Esophagus muscularis mucosa (tissue), 4 donors: Measurements from ENCODE around the gene ECPAS. TPM values are rescaled to one million over a fixed set of nuclear protein-coding genes. Genes with fewer than 3 reads are reported as not detected.

Experiments
- DNase-seq: peaks from one replicate; pipeline ENCODE4 v3.0.0-alpha.2; 2017; ENCODE audit errors: extremely low spot score
- H3K27ac ChIP-seq, 4 donors: fragments of 200-600 bp; sonication (generic); replicated peaks in 1 of 4; 1 replicate in 3 of 4; 2 replicates in 1 of 4; pipeline ENCODE4 v1.5.1; 2016 to 2019; ENCODE audit warnings: mild to moderate bottlenecking in 1 of 4
- H3K27me3 ChIP-seq, 4 donors: fragments of 200-600 bp; sonication (generic); one replicate each; pipeline versions ENCODE4 v1.5.1 to v1.6.0; 2016 to 2019
- H3K36me3 ChIP-seq, 4 donors: fragments of 200-600 bp; sonication (generic); one replicate each; pipeline ENCODE4 v1.5.1; 2016 to 2019
- H3K4me1 ChIP-seq, 4 donors: fragments of 200-600 bp; sonication (generic); one replicate each; pipeline ENCODE4 v1.5.1; 2016 to 2019
- H3K4me3 ChIP-seq, 4 donors: fragments of 200-600 bp; sonication (generic); 1 replicate in 2 of 4; 2 replicates in 2 of 4; pipeline ENCODE4 v1.5.1; 2016 to 2019; ENCODE audit warnings: mild to moderate bottlenecking in 4 of 4, moderate library complexity in 1 of 4
- H3K9me3 ChIP-seq, 4 donors: fragments of 200-600 bp; sonication (generic); 1 replicate in 3 of 4; 2 replicates in 1 of 4; pipeline ENCODE4 v1.5.1; 2016 to 2019
- EP300 ChIP-seq: sonication (generic); formaldehyde crosslinking; IDR thresholded peaks from one replicate; pipeline ENCODE4 v1.6.1; 2017; ENCODE audit warnings: antibody characterized with exemption
- POLR2A ChIP-seq: fragments of 450-650 bp; IDR thresholded peaks from one replicate; pipeline ENCODE4 v1.6.1; 2017; ENCODE audit warnings: antibody characterized with exemption, moderate library complexity, mild to moderate bottlenecking, low read depth
- POLR2AphosphoS5 ChIP-seq, 2 donors: sonication (generic); formaldehyde crosslinking; IDR thresholded peaks; one replicate each; pipeline ENCODE4 v1.6.1; 2017; ENCODE audit warnings: antibody characterized with exemption in 2 of 2
- WGBS: methylation state at CpG from one replicate; pipeline ENCODE4 v1.1.5; 2018; 5-methylcytosine and 5-hydroxymethylcytosine counted together
- intact Hi-C: fragments of 100-400 bp; cut with DNase I; formaldehyde crosslinking; loops from one replicate; pipeline ENCODE4 v1.15.1; 2023
- total RNA-seq, 4 donors: library from RNA; depleted of rRNA; stranded (reverse); fragments of >200 nt; gene quantifications; one replicate each; pipeline versions ENCODE4 v1.1.0 to v1.2.1, GENCODE V29; 2016
- TF ChIP-seq, protein P1 (sequence below), 3 experiments: fragments of 200-600 bp in 2 of 3; fragments of 450-650 bp in 1 of 3; sonication (generic) in 2 of 3; IDR thresholded peaks; one replicate each; pipeline ENCODE4 v1.5.1; 2017 to 2019; ENCODE audit warnings: antibody characterized with exemption in 3 of 3, mild to moderate bottlenecking in 2 of 3, moderate library complexity in 1 of 3

Gene ECPAS
- total RNA-seq, 4 donors from 2014 or later, result 72.9 to 89.3 (median 80.6) TPM

DNA sequence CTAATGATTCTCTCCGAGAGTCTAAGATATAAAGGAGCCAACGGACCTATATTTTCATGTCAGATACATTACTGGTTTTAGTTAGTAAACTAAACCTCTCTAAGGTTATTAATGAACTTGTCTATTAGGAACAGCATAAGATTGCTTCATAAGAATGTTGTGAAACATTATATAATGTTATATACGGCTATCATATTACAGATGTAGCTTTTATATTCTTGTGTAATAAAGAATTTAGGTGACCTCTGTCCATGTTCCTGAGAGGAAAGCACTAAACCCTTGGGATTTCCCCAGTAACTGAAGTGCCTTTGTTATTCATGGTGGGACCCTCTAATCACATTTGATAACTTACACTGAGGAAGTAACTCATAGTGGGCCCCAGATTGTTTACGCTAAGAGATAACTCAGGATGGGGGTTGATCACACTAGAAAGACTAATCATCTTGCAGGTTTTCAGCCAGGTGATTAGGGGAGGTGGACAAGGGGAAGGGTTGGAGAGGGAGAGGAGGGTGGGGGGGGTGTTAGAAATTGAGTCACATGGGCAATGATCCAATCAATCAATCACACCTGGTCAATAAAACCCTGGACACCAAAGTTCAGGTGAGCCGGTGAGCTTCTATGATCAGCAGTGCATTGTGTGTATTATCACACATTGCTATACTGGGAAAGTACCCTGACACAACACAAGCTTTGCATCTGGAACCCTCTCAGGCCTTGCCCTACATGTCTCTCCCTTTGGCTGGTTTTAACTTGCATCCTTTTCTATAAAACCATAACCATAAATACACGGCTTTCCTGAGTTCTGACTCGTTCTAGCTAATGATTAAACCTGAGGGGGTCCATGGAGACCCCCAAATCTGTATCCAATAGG lies 25.8 kb downstream of the ECPAS start:
- no peaks in the 10 kb centered on the region for H3K36me3 ChIP-seq
- peaks cover 0 to 4% (median 0%) of the 10 kb centered on the region in 4 donors for H3K9me3 ChIP-seq
- H3K27me3 ChIP-seq, result no peaks in the 10 kb centered on the region
- intact Hi-C loops, result no loop called here
- WGBS, result 73% methylated on average over 7 of the region's 7 CpGs
- H3K27ac ChIP-seq, result no peak overlapping the region
- peaks cover 31 to 55% (median 53%) of the 10 kb centered on the region in 4 donors for H3K4me1 ChIP-seq
- no peak for DNase-seq
- TF ChIP-seq EP300 (no peak), POLR2AphosphoS5 (IDR thresholded peaks at IDR 0.05) (no peak), POLR2A (no peak)
- TF ChIP-seq, protein P1, sequence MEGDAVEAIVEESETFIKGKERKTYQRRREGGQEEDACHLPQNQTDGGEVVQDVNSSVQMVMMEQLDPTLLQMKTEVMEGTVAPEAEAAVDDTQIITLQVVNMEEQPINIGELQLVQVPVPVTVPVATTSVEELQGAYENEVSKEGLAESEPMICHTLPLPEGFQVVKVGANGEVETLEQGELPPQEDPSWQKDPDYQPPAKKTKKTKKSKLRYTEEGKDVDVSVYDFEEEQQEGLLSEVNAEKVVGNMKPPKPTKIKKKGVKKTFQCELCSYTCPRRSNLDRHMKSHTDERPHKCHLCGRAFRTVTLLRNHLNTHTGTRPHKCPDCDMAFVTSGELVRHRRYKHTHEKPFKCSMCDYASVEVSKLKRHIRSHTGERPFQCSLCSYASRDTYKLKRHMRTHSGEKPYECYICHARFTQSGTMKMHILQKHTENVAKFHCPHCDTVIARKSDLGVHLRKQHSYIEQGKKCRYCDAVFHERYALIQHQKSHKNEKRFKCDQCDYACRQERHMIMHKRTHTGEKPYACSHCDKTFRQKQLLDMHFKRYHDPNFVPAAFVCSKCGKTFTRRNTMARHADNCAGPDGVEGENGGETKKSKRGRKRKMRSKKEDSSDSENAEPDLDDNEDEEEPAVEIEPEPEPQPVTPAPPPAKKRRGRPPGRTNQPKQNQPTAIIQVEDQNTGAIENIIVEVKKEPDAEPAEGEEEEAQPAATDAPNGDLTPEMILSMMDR (IDR thresholded peaks at IDR 0.05), result no peak
- H3K4me3 ChIP-seq, result no peak overlapping the region

- Histone ChIP-seq H3K4me1 (peaks cover 37 to 71% (median 66%) of the 10 kb centered on the region in 4 donors), H3K36me3 (no peaks in the 10 kb centered on the region), H3K4me3 (no peak overlapping the region), H3K27me3 (no peaks in the 10 kb centered on the region), H3K9me3 (peaks cover 0 to under 1% (median 0%) of the 10 kb centered on the region in 4 donors), H3K27ac (no peak overlapping the region)
- no peak for DNase-seq
- intact Hi-C loops, result no loop called here
- TF ChIP-seq, protein P1 (IDR thresholded peaks at IDR 0.05), result no peak
- TF ChIP-seq EP300 (no peak), POLR2A (no peak), POLR2AphosphoS5 (IDR thresholded peaks at IDR 0.05) (no peak)
- 58% methylated on average over 2 of the region's 2 CpGs for WGBS
Measured at GRCh38 chr9:111456529-111456928, 27.7 kb downstream of the ECPAS start.

DNA sequence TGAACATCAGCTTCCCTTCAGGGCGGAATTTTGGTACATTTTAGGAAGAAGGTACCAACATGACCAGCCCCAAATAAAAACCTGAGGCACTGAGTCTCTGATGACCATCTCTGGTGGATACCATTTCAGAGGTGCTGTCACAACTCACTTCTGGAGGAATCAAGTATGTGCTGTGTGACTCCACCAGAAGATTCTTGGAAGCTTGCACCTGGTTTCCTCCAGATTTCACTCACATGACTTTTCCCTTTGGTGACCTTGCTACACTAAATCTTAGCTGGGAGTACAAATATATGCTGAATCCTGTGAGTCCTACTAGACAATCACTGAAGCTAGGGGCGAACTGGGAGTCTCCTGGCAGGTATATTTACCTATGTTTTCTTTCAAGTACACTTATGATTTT lies 28.5 kb downstream of the ECPAS start:
- intact Hi-C loops, result no loop called here
- Histone ChIP-seq H3K9me3 (no peaks in the 10 kb centered on the region), H3K27ac (no peak overlapping the region), H3K27me3 (no peaks in the 10 kb centered on the region), H3K4me1 (peaks cover 43 to 80% (median 75%) of the 10 kb centered on the region in 4 donors), H3K4me3 (no peak overlapping the region), H3K36me3 (peaks cover 0 to under 1% (median 0%) of the 10 kb centered on the region in 4 donors)
- no peak for TF ChIP-seq POLR2A
- TF ChIP-seq, protein P1 (IDR thresholded peaks at IDR 0.05), result no peak
- no peak for TF ChIP-seq POLR2AphosphoS5 (IDR thresholded peaks at IDR 0.05)
- no peak for TF ChIP-seq EP300
- no peak for DNase-seq
- 94% methylated on average over 2 of the region's 2 CpGs for WGBS

DNA sequence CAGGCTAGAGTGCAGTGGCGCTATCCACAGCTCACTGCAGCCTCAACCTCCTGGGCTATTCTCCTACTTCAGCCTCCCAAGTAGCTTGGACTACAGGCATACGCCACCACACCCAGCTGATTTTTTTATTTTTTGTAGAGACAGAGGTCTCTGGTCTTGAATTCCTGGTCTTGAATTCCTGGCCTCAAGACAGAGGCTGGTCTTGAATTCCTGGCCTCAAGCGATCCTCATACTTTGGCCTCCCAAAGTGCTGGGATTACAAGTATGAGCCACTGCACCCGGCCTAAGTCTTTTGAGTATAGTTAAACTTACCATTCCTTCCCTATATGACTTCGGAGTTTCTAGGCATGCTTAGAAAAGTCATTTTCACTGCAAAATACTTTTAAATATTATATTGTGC lies 29.4 kb downstream of the ECPAS start:
- H3K36me3 ChIP-seq, result peaks cover 0 to 6% (median 0%) of the 10 kb centered on the region in 4 donors
- no peak for DNase-seq
- H3K4me3 ChIP-seq, result no peak overlapping the region
- TF ChIP-seq, protein P1 (IDR thresholded peaks at IDR 0.05), result no peak
- TF ChIP-seq POLR2A, result no peak
- no peak for TF ChIP-seq EP300
- no peak for TF ChIP-seq POLR2AphosphoS5 (IDR thresholded peaks at IDR 0.05)
- H3K9me3 ChIP-seq, result no peaks in the 10 kb centered on the region
- 98% methylated on average over 5 of the region's 5 CpGs for WGBS
- no peak overlapping the region for H3K27ac ChIP-seq
- H3K27me3 ChIP-seq, result no peaks in the 10 kb centered on the region
- H3K4me1 ChIP-seq, result peaks cover 48 to 89% (median 84%) of the 10 kb centered on the region in 4 donors
- intact Hi-C loops, result no loop called here
